KMS-11 (cell line): ENCODE results near the gene DEXI.
A peak's percentile ranks its signal among the peaks of the same experiment; 100 is the strongest.

Source experiments
- H2AFZ ChIP-seq: fragments of 200-600 bp; sonication (generic); 2 replicates; pipeline ENCODE4 v1.6.1; 2016; ENCODE audit warnings: antibody characterized with exemption, mixed run types, low read depth
- H3K27ac ChIP-seq: fragments of 200-600 bp; sonication (generic); 2 replicates; pipeline ENCODE4 v1.6.1; 2016; ENCODE audit warnings: mild to moderate bottlenecking, mixed run types
- H3K27me3 ChIP-seq: fragments of 200-600 bp; sonication (generic); 2 replicates; pipeline ENCODE4 v1.6.1; 2017; ENCODE audit warnings: mild to moderate bottlenecking, low read depth, mixed run types, moderate library complexity; ENCODE audit not compliant: insufficient read depth
- H3K36me3 ChIP-seq: fragments of 200-600 bp; sonication (generic); 2 replicates; pipeline ENCODE4 v1.6.1; 2017; ENCODE audit warnings: mild to moderate bottlenecking, mixed run types; ENCODE audit not compliant: insufficient read depth
- H3K4me1 ChIP-seq: fragments of 200-600 bp; sonication (generic); 2 replicates; pipeline ENCODE4 v1.6.1; 2016; ENCODE audit warnings: mild to moderate bottlenecking, low read depth, mixed run types; ENCODE audit not compliant: poor library complexity, severe bottlenecking
- H3K4me2 ChIP-seq: fragments of 200-600 bp; sonication (generic); 2 replicates; pipeline ENCODE4 v1.7.0; 2016; ENCODE audit warnings: mild to moderate bottlenecking, mixed run types
- H3K4me3 ChIP-seq: fragments of 200-600 bp; sonication (generic); IDR thresholded peaks from 2 replicates; pipeline ENCODE4 v1.6.1; 2017; ENCODE audit warnings: low read depth, low read length, mixed read lengths; ENCODE audit not compliant: insufficient read depth
- H3K79me2 ChIP-seq: fragments of 200-600 bp; sonication (generic); 2 replicates; pipeline ENCODE4 v1.6.1; 2016; ENCODE audit warnings: low read depth, mixed run types; ENCODE audit not compliant: insufficient read depth
- H3K9ac ChIP-seq: fragments of 200-600 bp; sonication (generic); 2 replicates; pipeline ENCODE4 v1.6.1; 2016; ENCODE audit warnings: mild to moderate bottlenecking, mixed run types
- H4K20me1 ChIP-seq: fragments of 200-600 bp; sonication (generic); 2 replicates; pipeline ENCODE4 v1.6.1; 2016; ENCODE audit warnings: mild to moderate bottlenecking, mixed run types; ENCODE audit not compliant: insufficient read depth
- TF ChIP-seq, protein P1 (sequence below): fragments of 200-600 bp; sonication (generic); conservative IDR thresholded peaks from 2 replicates; pipeline ENCODE4 v1.6.1; 2017; ENCODE audit warnings: low read depth, mild to moderate bottlenecking, antibody characterized with exemption, low read length, moderate library complexity, mixed read lengths

The DEXI gene

DNA sequence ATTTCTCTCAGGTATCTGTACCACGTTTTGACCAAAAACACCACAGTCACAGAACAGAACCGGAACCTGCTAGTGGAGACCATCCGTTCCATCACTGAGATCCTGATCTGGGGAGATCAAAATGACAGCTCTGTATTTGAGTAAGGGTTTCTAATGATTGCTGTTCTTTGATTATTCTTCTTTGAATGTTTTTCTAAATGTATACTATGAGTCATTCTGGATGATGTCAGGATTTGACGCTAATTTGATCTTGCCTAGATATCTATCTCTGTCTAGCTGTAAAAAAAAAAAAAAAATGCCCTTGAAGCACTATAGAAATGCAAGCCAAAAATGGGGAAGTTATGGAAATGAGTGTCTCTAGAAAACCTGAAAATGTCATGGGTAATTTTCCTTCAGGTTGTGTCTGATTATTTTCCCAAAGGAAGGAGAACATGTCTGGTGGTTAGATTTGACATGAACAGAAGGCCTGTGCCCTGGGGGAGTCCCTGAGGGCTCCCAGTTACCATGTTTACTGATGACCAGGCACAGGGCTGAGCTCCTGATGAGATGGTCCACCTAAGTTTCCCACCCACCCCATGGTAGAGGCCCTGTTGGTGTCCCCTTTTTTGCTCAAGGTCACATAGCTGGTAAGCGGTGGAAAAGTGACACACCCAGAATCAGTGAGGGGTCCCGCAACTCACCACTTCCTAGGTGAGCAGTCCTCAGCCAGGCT is 15.7 kb upstream of the DEXI start:
- H3K9ac ChIP-seq = no peak overlapping the region
- no peak overlapping the region for H3K4me2 ChIP-seq
- H3K79me2 ChIP-seq = 0 out of 2 replicates have a peak, but pooled peaks cover 3% of the 10 kb centered on the region
- H3K4me3 ChIP-seq = no peak overlapping the region
- no peaks in the 10 kb centered on the region for H3K27me3 ChIP-seq
- H3K4me1 ChIP-seq = peaks cover 27% of the 10 kb centered on the region
- TF ChIP-seq, protein P1, sequence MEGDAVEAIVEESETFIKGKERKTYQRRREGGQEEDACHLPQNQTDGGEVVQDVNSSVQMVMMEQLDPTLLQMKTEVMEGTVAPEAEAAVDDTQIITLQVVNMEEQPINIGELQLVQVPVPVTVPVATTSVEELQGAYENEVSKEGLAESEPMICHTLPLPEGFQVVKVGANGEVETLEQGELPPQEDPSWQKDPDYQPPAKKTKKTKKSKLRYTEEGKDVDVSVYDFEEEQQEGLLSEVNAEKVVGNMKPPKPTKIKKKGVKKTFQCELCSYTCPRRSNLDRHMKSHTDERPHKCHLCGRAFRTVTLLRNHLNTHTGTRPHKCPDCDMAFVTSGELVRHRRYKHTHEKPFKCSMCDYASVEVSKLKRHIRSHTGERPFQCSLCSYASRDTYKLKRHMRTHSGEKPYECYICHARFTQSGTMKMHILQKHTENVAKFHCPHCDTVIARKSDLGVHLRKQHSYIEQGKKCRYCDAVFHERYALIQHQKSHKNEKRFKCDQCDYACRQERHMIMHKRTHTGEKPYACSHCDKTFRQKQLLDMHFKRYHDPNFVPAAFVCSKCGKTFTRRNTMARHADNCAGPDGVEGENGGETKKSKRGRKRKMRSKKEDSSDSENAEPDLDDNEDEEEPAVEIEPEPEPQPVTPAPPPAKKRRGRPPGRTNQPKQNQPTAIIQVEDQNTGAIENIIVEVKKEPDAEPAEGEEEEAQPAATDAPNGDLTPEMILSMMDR = no peak
- no peak overlapping the region for H2AFZ ChIP-seq
- H4K20me1 ChIP-seq = no peaks in the 10 kb centered on the region
- no peaks in the 10 kb centered on the region for H3K36me3 ChIP-seq
- no peak overlapping the region for H3K27ac ChIP-seq

DNA sequence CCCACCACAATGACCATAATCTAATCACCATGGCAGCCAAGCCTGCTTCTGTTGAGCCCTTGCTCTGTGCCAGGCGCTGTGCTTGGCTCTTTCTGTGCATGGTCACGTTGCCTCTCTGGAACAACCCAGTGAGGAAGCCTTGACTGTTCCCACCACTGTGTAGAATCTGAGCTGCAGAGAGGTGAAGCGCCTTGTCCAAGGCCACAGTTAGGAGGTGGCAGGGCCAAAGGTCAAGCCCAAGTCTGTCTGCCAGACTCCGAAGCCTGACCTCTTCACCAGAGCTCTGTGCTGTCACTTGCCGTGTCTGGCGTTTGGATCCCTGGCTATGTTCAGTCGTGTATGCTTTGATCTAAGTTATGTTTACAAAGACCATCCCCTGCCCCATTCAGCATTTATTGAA is 12.6 kb upstream of the DEXI start:
- H3K79me2 ChIP-seq = peaks cover 12% of the 10 kb centered on the region; the same call in 1 of the 2 replicates
- no peak overlapping the region for H3K9ac ChIP-seq

DNA sequence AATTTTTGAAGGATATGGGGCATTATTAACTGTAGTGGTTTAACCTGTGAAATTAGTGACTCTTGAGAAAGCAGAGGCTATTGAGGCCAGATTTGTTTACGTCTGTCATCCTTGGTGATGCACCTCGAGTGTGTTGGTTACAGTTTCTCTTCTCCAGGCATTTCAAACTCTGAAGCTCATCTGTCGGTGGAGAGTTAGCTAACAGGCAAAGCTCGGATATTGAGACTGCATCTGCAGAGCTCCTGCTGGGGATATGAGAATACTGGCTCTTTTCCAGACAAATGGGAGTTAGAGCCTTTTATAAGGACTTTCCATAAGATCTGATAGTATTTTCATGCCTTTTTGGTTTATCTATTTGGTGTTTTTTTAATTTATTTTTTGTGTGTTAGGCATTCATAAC is 8.8 kb upstream of the DEXI start:
- H2AFZ ChIP-seq = no peak overlapping the region
- peaks cover 24% of the 10 kb centered on the region; the same call in 1 of the 2 replicates for H3K79me2 ChIP-seq
- H3K4me2 ChIP-seq = no peak overlapping the region
- no peaks in the 10 kb centered on the region; the same call in 1 of the 2 replicates for H4K20me1 ChIP-seq
- H3K27me3 ChIP-seq = no peaks in the 10 kb centered on the region
- H3K4me3 ChIP-seq = no peak overlapping the region
- H3K4me1 ChIP-seq = peaks cover 24% of the 10 kb centered on the region
- H3K27ac ChIP-seq = no peak overlapping the region
- no peaks in the 10 kb centered on the region for H3K36me3 ChIP-seq
- TF ChIP-seq, protein P1 = no peak
- no peak overlapping the region for H3K9ac ChIP-seq

More for the DNA sequence above, 12.6 kb upstream of the DEXI start:
- Histone ChIP-seq H3K4me3 (no peak overlapping the region), H2AFZ (no peak overlapping the region), H3K27ac (no peak overlapping the region), H4K20me1 (no peaks in the 10 kb centered on the region), H3K4me2 (peak overlapping the region; percentile 19; the same call in 1 of the 2 replicates), H3K36me3 (no peaks in the 10 kb centered on the region), H3K27me3 (no peaks in the 10 kb centered on the region), H3K4me1 (peaks cover 24% of the 10 kb centered on the region)
- TF ChIP-seq, protein P1 = no peak

- no peaks in the 10 kb centered on the region for H3K36me3 ChIP-seq
- H2AFZ ChIP-seq = no peak overlapping the region
- H3K4me2 ChIP-seq = no peak overlapping the region
- no peaks in the 10 kb centered on the region; the same call in 1 of the 2 replicates for H4K20me1 ChIP-seq
- no peak overlapping the region for H3K4me3 ChIP-seq
- no peaks in the 10 kb centered on the region for H3K27me3 ChIP-seq
- H3K4me1 ChIP-seq = peaks cover 29% of the 10 kb centered on the region
- TF ChIP-seq, protein P1 = no peak
- H3K9ac ChIP-seq = no peak overlapping the region
- H3K79me2 ChIP-seq = peaks cover 27% of the 10 kb centered on the region; the same call in 1 of the 2 replicates
- H3K27ac ChIP-seq = no peak overlapping the region
Observed at GRCh38 chr16:10950393-10950792, 8.1 kb upstream of the DEXI start.
